ENCODE data around the gene VTN. TPM values are rescaled to one million over a fixed set of nuclear protein-coding genes. Genes with fewer than 3 reads are reported as not detected.

VTN gene
- total and polyA plus RNA-seq, 10 donors, result 0.84 to 4.0 (median 1.6) TPM

DNA sequence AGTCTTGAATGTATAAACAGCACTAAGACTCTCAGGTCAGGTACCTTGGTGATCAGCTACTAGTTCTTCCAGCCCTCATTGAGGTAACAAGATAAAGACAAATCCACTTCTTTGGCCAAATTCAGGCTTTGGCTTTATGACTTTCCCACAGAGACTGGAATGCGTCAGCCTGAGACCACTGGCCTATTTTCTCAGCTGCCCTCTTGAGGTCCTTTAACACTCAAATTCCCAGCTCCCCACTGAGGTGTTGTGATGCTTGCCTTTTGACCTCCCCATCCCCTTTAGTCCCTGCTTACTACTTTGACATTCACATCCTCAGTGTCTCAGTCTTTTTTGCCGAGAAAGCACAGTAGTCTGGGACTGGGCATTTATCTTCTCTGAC, 23.9 kb downstream of the VTN start:
- intact Hi-C loops (cut with DNase I; ENCODE audit: low total_unique reads), result no loop called here
- Histone ChIP-seq H3K9me3 (no peaks in the 10 kb centered on the region), H3K36me3 (peaks cover 10 to 100% (median 95%) of the 10 kb centered on the region in 6 donors), H3K27me3 (replicated peaks in 1 of 7) (no peaks in the 10 kb centered on the region), H3K4me1 (peaks cover 0 to 80% (median 45%) of the 10 kb centered on the region in 6 donors), H3K27ac (peak overlapping the region in 7 of 8 donors; percentile 66 to 98 (median 84)), H3K4me3 (no peak overlapping the region)
- no peak for TF ChIP-seq POLR2A (IDR thresholded peaks at IDR 0.05)
- TF ChIP-seq POLR2AphosphoS5 (IDR thresholded peaks at IDR 0.05), result no peak
- TF ChIP-seq CTCF (IDR thresholded peaks at IDR 0.05 in 8 of 11, conservative IDR thresholded peaks at IDR 0.05 in 3 of 11), result no peak
- DNase-seq, result no peak
- WGBS, 5 donors, result 74 to 88% (median 82%) methylated on average over 2 of the region's 2 CpGs

DNA sequence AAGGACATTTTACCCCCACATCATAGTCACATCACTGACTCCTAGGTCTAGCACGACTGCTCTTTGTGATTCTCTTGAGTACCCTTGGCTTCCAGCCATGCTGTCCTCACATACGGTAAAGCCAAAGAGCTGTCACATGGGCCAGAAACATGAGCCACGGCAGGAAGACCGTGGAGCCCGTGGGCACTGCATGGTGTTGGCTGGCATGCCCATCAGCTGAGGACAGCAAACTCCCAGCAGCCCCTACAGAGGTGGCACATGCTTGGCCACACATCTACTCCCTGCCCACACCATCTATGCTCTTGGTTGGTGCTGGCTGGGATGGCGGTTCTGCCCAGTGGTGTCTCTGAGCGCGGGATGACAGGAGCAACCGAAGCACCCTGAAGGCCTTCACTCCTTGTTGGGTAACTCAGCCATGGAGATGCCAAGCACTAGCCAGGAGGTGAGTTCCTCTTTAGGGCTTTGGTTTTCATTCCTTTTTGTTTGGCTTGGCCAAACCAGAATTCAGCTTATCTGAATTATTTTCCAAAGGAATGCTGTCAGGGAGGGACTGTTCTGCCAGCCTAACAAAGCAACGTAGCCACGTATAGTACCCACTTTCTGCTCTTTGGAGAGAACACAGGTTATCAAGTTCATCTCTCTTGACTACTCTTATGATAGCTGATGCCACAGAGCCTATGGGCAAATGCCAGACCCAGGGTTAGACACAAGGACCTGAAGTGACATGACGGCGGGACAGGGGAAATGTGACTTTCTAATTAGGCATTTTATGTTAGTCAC, 24.5 kb downstream of the VTN start:
- intact Hi-C loops (cut with DNase I; ENCODE audit: low total_unique reads), result no loop called here
- DNase-seq, result no peak
- Histone ChIP-seq H3K9me3 (no peaks in the 10 kb centered on the region), H3K36me3 (peaks cover 11 to 100% (median 95%) of the 10 kb centered on the region in 6 donors), H3K27me3 (replicated peaks in 1 of 7) (no peaks in the 10 kb centered on the region), H3K4me3 (no peak overlapping the region), H3K27ac (peak overlapping the region in 7 of 8 donors; percentile 66 to 98 (median 84)), H3K4me1 (peaks cover 0 to 86% (median 48%) of the 10 kb centered on the region in 6 donors)
- WGBS, 5 donors, result 73 to 85% (median 77%) methylated on average over 9 to 13 of the region's 13 CpGs
- TF ChIP-seq POLR2A (IDR thresholded peaks at IDR 0.05) (no peak), POLR2AphosphoS5 (IDR thresholded peaks at IDR 0.05) (peak; percentile 60 to 78 (median 69))

DNA sequence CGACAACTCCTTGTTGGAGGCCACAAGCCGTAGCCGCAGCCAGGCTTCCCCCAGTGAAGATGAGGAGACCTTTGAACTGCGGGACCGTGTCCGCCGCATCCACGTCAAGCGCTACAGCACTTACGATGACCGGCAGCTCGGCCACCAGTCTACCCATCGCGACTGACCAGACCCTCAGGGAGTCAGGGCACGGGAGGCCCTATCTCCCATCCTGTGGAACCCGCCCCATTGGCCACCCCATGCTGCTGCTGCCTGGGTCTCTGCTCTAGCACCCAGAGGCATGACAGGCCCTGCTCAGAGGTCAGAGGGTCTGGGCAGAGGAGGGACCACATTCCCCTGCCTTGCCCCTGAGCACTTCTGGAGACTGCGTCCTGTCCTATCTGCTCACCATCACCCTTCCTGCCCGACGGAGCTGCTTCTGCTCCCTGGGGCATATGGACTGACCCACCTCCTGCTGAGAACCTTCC, 25.6 kb downstream of the VTN start:
- Histone ChIP-seq H3K4me1 (peaks cover 0 to 95% (median 53%) of the 10 kb centered on the region in 6 donors), H3K27ac (peak overlapping the region in 7 of 8 donors; percentile 32 to 98 (median 84)), H3K9me3 (no peaks in the 10 kb centered on the region), H3K27me3 (replicated peaks in 1 of 7) (no peaks in the 10 kb centered on the region), H3K4me3 (no peak overlapping the region), H3K36me3 (peaks cover 11 to 100% (median 93%) of the 10 kb centered on the region in 6 donors)
- WGBS, 5 donors, result 86 to 91% (median 89%) methylated on average over 19 of the region's 19 CpGs
- intact Hi-C loops (cut with DNase I; ENCODE audit: low total_unique reads), result no loop called here
- no peak for DNase-seq
- TF ChIP-seq CTCF (IDR thresholded peaks at IDR 0.05 in 8 of 11, conservative IDR thresholded peaks at IDR 0.05 in 3 of 11), result no peak
- TF ChIP-seq POLR2AphosphoS5 (IDR thresholded peaks at IDR 0.05), result peak in 2 of 3 donors; percentile 60 to 79

DNA sequence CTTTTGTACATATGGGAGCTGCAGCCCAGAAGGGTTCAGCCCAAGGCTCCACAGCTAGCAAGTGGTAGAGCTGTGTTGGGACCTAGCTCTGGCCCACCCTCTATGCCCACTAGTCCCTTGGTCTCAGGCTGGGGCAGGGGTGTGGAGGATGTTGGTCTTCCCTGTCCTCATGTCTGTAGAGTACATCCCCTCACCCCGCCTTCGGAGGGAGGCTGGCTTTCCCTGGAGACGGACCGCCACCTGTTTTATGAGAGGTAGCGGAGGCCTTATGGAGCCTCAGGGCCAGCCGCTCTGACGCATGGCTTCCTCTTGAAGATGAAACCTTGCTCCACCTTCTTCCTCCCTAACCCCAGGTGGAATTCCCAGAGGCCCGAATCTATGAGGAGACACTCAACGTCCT, 26.1 kb downstream of the VTN start:
- H3K27ac ChIP-seq, result peak overlapping the region; percentile 32 to 98 (median 82)
- H3K9me3 ChIP-seq, result no peaks in the 10 kb centered on the region
- no peaks in the 10 kb centered on the region for H3K27me3 ChIP-seq (replicated peaks in 1 of 7)
- peaks cover 11 to 100% (median 91%) of the 10 kb centered on the region in 6 donors for H3K36me3 ChIP-seq
- H3K4me3 ChIP-seq, result no peak overlapping the region
- WGBS, 5 donors, result 79 to 97% (median 87%) methylated on average over 5 to 9 of the region's 9 CpGs
- TF ChIP-seq CTCF (IDR thresholded peaks at IDR 0.05 in 8 of 11, conservative IDR thresholded peaks at IDR 0.05 in 3 of 11), result no peak
- no peak for TF ChIP-seq POLR2A (IDR thresholded peaks at IDR 0.05)
- TF ChIP-seq POLR2AphosphoS5 (IDR thresholded peaks at IDR 0.05), result no peak
- no peak for DNase-seq
- intact Hi-C loops (cut with DNase I; ENCODE audit: low total_unique reads), result no loop called here
- peaks cover 0 to 98% (median 56%) of the 10 kb centered on the region in 6 donors for H3K4me1 ChIP-seq
